ENCODE results near the gene SLC25A30. TPM values are rescaled to one million over a fixed set of nuclear protein-coding genes. Genes with fewer than 3 reads are reported as not detected.
A peak's percentile ranks its signal among the peaks of the same experiment; 100 is the strongest.

The SLC25A30 gene
- total RNA-seq, 1 donor from 2014 or later, result 175 TPM

DNA sequence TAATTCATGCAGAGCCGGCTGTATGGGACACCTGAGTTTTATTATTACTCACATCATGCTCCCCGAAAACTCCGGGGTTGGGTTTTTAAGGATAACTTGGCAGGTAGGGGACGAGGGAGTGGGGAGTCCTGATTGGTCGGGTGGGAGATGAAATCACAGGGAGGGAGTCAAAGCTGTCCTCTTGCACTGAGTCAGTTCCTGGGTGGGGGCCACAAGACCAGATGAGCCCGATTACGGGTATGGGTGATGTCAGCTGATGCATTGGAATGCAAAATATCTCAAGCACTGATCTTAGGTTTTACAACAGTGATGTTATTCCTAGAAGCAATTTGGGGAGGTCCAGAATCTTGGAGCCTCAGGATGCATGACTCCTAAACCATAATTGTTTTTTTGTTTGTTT lies 28.0 kb upstream of the SLC25A30 start:
- no peaks in the 10 kb centered on the region for H3K27me3 ChIP-seq (ENCODE audit: low read depth)
- H3K27ac ChIP-seq (replicated peaks), result no peak overlapping the region
- intact Hi-C loops (cut with micrococcal nuclease), result no loop called here
- no peak overlapping the region for H3K4me3 ChIP-seq
- DNase-seq, result no peak
- TF ChIP-seq, protein P1, sequence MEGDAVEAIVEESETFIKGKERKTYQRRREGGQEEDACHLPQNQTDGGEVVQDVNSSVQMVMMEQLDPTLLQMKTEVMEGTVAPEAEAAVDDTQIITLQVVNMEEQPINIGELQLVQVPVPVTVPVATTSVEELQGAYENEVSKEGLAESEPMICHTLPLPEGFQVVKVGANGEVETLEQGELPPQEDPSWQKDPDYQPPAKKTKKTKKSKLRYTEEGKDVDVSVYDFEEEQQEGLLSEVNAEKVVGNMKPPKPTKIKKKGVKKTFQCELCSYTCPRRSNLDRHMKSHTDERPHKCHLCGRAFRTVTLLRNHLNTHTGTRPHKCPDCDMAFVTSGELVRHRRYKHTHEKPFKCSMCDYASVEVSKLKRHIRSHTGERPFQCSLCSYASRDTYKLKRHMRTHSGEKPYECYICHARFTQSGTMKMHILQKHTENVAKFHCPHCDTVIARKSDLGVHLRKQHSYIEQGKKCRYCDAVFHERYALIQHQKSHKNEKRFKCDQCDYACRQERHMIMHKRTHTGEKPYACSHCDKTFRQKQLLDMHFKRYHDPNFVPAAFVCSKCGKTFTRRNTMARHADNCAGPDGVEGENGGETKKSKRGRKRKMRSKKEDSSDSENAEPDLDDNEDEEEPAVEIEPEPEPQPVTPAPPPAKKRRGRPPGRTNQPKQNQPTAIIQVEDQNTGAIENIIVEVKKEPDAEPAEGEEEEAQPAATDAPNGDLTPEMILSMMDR (IDR thresholded peaks at IDR 0.05; ENCODE audit: borderline replicate concordance), result no peak
- no peaks in the 10 kb centered on the region for H3K36me3 ChIP-seq
- peaks cover 11% of the 10 kb centered on the region for H3K4me1 ChIP-seq
- H3K9me3 ChIP-seq (replicated peaks), result no peaks in the 10 kb centered on the region

DNA sequence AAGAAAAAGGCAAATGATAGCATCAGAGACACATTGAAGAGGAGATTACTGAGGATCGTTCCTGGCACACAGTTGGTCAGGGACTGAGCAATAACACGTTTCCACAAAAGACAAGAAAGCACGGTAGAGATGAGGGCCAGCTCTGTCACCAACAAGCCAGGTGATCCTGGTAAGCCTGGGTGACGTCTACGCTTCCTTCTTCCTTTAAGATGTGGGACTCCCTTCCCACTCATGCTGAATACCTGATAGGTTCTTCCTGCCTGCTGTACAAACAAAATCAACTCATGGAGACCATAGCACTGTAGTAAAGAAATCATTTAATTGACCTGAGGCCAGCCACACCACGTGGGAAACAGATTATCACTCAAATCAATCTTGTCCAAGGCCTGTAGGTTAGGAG lies 26.9 kb upstream of the SLC25A30 start:
- no peak overlapping the region for H3K4me3 ChIP-seq
- no peak for DNase-seq
- intact Hi-C loops (cut with micrococcal nuclease), result no loop called here
- no peak overlapping the region for H3K27ac ChIP-seq (replicated peaks)
- no peaks in the 10 kb centered on the region for H3K27me3 ChIP-seq (ENCODE audit: low read depth)
- peaks cover 17% of the 10 kb centered on the region for H3K4me1 ChIP-seq
- no peaks in the 10 kb centered on the region for H3K36me3 ChIP-seq
- TF ChIP-seq, protein P1 (IDR thresholded peaks at IDR 0.05; ENCODE audit: borderline replicate concordance), result no peak
- no peaks in the 10 kb centered on the region for H3K9me3 ChIP-seq (replicated peaks)

DNA sequence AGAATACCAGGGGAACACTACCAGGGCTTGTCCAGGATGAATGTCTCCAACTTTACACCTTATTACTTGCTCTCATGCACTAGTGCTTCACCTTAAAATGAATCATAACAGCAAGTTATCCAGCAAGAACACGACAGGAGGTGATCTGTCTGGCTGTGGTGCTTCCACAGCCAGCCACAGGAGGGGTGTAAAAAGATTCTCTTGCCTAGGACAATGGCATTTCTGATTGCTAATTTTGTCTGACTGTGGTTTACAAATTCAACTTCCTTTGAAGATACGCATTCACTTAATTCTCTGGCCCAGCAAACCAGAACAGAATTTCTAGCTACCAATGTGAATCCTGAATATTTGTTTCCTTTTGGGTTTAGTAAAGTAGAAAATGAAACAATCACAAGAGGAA lies 23.5 kb upstream of the SLC25A30 start:
- TF ChIP-seq, protein P1 (IDR thresholded peaks at IDR 0.05; ENCODE audit: borderline replicate concordance), result peak; percentile 55
- no peak for DNase-seq
- H3K4me3 ChIP-seq, result no peak overlapping the region
- peak overlapping the region; percentile 83 for H3K27ac ChIP-seq (replicated peaks)
- H3K36me3 ChIP-seq, result no peaks in the 10 kb centered on the region
- peaks cover 29% of the 10 kb centered on the region for H3K4me1 ChIP-seq
- H3K27me3 ChIP-seq (ENCODE audit: low read depth), result no peaks in the 10 kb centered on the region
- intact Hi-C loops (cut with micrococcal nuclease), result no loop called here
- H3K9me3 ChIP-seq (replicated peaks), result no peaks in the 10 kb centered on the region

DNA sequence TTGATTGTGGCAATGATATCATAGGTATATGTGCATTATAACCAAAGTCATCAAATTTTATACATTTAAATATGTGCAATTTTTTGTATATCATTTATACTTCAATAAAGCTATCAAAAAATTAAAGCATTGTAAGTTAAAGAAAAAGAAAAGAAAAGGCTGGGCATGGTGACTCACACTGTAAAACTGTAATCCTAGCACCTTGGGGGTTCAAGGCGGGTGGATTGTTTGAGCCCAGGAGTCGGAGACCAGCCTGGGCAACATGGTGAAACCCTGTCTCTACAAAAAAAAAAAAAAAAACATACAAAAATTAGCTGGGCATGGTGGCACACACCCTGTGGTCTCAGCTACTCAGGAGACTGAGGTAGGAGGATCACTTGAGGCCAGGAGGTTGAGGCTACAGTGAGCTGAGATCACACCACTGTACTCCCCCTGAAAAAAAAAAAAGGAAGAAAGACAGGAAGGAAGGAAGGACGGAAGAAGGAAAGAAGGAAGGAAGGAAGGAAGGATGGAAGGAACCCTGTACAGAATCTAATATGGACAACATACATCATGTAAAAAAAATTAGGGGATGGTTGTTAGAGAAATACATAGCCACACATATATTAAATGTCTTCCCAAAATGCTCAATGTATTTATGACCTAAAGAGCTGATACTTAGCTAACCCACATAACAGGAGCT lies 21.7 kb upstream of the SLC25A30 start:
- Histone ChIP-seq H3K36me3 (no peaks in the 10 kb centered on the region), H3K4me1 (peaks cover 29% of the 10 kb centered on the region), H3K27ac (replicated peaks) (peak overlapping the region; percentile 83), H3K4me3 (no peak overlapping the region), H3K27me3 (ENCODE audit: low read depth) (no peaks in the 10 kb centered on the region), H3K9me3 (replicated peaks) (no peaks in the 10 kb centered on the region)
- intact Hi-C loops (cut with micrococcal nuclease), result no loop called here
- DNase-seq, result no peak
- TF ChIP-seq, protein P1 (IDR thresholded peaks at IDR 0.05; ENCODE audit: borderline replicate concordance), result no peak

DNA sequence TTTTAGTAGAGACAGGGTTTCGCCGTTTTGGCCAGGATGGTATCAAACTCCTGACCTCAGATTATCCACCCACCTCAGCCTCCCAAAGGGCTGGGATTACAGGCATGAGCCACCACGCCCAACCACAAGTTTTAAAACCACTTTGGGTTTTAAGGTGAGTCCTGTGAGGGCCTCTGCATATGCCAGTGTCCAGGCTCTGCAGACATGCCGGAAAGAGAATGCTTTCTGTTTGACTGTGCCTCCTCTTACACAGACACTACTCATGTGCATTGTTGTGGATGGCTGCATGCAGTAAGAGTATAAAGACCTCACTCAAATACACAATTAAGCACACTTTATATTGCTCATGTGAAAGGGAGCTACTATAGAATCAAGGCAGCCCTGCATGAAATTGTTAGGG lies 20.8 kb upstream of the SLC25A30 start:
- Histone ChIP-seq H3K9me3 (replicated peaks) (no peaks in the 10 kb centered on the region), H3K4me3 (no peak overlapping the region), H3K27ac (replicated peaks) (peak overlapping the region; percentile 83), H3K36me3 (no peaks in the 10 kb centered on the region), H3K4me1 (peaks cover 29% of the 10 kb centered on the region), H3K27me3 (ENCODE audit: low read depth) (no peaks in the 10 kb centered on the region)
- no peak for DNase-seq
- intact Hi-C loops (cut with micrococcal nuclease), result no loop called here
- TF ChIP-seq, protein P1 (IDR thresholded peaks at IDR 0.05; ENCODE audit: borderline replicate concordance), result no peak
